HUES48 (cell line): ENCODE data around the gene ACACB.
"Not testable (repeated sequence)": the region's sequence is repeated elsewhere in the genome, so short reads cannot be mapped to it uniquely, and the experiment has no call there.

ENCODE experiments used
- H3K27ac ChIP-seq: one replicate; pipeline ENCODE4 v1.7.0; 2013; ENCODE audit warnings: low read depth, low read length, inconsistent platforms
- H3K27me3 ChIP-seq: 2 replicates; pipeline ENCODE4 v1.6.1; 2013; ENCODE audit warnings: mild to moderate bottlenecking, low read length; ENCODE audit not compliant: control insufficient read depth, insufficient read depth
- H3K36me3 ChIP-seq: 2 replicates; pipeline ENCODE4 v1.6.1; 2013; ENCODE audit warnings: low read length; ENCODE audit not compliant: control insufficient read depth, insufficient read depth
- H3K4me1 ChIP-seq: 2 replicates; pipeline ENCODE4 v1.6.1; 2013; ENCODE audit warnings: mild to moderate bottlenecking, low read length; ENCODE audit not compliant: control insufficient read depth, insufficient read depth
- H3K4me3 ChIP-seq: 2 replicates; pipeline ENCODE4 v1.5.1; 2013; ENCODE audit warnings: mild to moderate bottlenecking, low read depth, low read length
- H3K9ac ChIP-seq: 2 replicates; pipeline ENCODE4 v1.6.1; 2013; ENCODE audit warnings: mild to moderate bottlenecking, low read depth, low read length, moderate library complexity
- H3K9me3 ChIP-seq: 2 replicates; pipeline ENCODE4 v1.6.1; 2013; ENCODE audit warnings: low read length; ENCODE audit not compliant: control insufficient read depth, insufficient read depth

The ACACB gene

DNA sequence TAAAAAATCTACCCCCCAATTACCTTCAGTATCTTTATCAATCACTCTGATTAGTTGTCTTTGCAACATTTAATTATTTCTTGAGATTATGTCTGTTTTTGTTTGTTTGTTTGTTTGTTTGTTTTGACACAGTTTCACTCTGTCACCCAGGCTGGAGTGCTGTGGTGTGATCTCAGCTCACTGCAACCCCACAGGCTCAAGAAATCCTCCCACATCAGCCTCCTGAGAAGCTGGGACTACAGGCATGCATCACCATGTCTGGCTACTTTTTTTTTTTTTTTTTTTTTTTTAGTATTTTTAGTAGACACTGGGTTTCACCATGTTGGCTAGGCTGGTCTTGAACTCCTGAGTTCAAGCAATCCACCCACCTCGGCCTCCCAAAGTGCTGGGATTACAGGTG is 30.7 kb downstream of the ACACB start:
- H3K4me1 ChIP-seq, H3K9me3 ChIP-seq, H3K27ac ChIP-seq, H3K4me3 ChIP-seq, H3K36me3 ChIP-seq, H3K9ac ChIP-seq, H3K27me3 ChIP-seq: not testable (repeated sequence)

DNA sequence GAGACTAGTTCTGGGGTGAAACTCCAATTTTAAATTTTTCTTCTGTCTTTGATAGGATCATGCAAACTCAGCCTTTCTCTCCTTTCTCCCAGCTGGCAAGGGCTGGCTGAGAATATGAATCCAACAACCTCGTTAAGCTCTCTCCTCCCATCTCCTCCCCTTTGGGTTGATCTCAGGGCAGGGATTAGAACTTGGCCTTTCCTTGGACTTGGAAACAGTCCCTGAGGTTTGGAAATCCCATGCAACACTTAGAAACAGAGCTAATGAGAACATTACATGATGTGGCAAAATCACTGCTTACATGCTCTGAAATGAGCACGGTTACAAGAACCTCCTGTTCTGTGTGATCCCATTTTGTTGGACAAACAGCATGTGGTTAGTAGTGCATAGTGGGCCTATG is 31.6 kb downstream of the ACACB start:
- H3K4me3 ChIP-seq, result no peak overlapping the region
- no peaks in the 10 kb centered on the region for H3K27me3 ChIP-seq
- H3K4me1 ChIP-seq, result no peaks in the 10 kb centered on the region
- no peak overlapping the region for H3K27ac ChIP-seq
- H3K9ac ChIP-seq, result no peak overlapping the region
- no peaks in the 10 kb centered on the region for H3K9me3 ChIP-seq
- H3K36me3 ChIP-seq, result no peaks in the 10 kb centered on the region

DNA sequence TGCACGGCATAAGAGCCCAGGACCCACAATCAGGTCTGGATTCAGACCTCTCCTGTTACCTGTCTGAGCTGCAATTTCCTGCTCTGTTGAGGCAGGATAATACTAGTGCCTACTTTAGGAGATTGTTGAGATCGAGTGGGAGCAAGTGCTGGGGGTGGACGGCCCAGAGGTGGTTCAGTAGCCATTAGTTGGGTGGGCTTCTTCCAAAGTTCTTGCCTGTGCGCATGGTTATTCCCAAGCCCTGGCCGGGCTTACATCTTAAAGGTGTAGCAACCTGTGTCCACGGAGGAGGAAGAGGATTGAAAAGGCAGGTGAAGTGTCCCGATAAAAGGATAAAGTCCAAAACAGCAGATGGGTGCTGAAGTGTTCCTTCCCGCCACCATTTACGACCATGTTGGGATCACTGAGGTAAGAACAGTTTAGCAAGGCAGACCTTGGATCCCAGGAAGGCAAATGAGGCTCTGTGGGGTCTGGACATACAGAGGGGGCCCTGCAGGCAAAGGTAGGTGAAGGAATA is 33.8 kb downstream of the ACACB start:
- no peak overlapping the region for H3K4me3 ChIP-seq
- no peaks in the 10 kb centered on the region for H3K36me3 ChIP-seq
- H3K9ac ChIP-seq, result no peak overlapping the region
- peaks cover 3% of the 10 kb centered on the region; the same call in 1 of the 2 replicates for H3K4me1 ChIP-seq
- H3K9me3 ChIP-seq, result no peaks in the 10 kb centered on the region
- no peak overlapping the region for H3K27ac ChIP-seq
- peaks cover 4% of the 10 kb centered on the region for H3K27me3 ChIP-seq

DNA sequence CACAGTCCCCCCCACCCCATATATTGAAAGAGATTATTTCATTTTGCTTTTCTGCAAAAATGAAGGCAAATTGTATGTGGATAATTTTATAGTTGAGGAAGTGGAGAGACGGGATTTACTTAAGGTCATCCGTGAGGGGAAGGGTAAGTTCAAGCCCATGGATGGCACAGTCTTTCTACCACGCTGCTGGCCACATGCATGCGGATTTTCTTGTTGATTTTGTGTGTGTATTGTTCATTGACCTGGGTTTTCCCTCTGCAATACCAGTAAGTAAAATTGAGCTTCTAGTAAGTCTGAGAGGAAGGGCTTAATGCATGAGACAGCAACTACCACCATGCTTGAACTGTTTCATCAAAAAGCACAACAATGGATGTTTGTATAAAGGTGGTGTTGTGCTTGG is 35.1 kb downstream of the ACACB start:
- Histone ChIP-seq H3K9me3 (no peaks in the 10 kb centered on the region), H3K36me3 (no peaks in the 10 kb centered on the region), H3K4me1 (peaks cover 3% of the 10 kb centered on the region; the same call in 1 of the 2 replicates), H3K27me3 (peaks cover 4% of the 10 kb centered on the region), H3K9ac (no peak overlapping the region), H3K4me3 (no peak overlapping the region), H3K27ac (no peak overlapping the region)

DNA sequence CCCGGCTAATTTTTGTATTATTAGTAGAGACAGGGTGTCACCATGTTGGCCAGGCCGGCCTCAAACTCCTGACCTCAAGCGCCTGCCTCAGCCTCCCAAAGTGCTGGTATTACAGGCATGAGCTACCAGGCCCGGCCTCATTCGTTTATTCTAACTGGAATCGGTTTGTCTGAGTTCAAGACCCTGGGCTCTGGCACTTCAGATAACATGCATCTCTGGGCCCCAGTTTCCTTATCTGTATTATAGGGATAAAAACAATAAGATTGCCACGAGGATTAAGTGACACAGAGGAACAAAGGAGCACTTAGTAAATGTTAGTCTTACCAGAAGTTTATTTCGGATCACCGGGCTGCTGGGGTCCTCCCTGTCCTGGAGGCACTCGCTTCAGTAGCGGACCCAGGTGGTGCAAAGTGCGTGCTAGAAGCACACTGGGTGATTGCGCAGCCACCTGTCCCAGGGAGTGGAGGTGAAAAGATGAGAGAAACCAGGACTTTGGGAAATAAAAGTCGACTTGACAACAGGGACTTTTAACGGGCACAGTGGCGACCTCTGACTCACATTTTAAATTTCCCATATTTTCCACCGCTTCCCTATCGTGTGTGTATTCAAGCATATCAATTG is 37.5 kb downstream of the ACACB start:
- Histone ChIP-seq H3K27ac (no peak overlapping the region), H3K9ac (no peak overlapping the region), H3K4me3 (peak overlapping the region; percentile 72), H3K27me3 (peaks cover 4% of the 10 kb centered on the region), H3K4me1 (peaks cover 3% of the 10 kb centered on the region; the same call in 1 of the 2 replicates), H3K36me3 (no peaks in the 10 kb centered on the region), H3K9me3 (no peaks in the 10 kb centered on the region)

DNA sequence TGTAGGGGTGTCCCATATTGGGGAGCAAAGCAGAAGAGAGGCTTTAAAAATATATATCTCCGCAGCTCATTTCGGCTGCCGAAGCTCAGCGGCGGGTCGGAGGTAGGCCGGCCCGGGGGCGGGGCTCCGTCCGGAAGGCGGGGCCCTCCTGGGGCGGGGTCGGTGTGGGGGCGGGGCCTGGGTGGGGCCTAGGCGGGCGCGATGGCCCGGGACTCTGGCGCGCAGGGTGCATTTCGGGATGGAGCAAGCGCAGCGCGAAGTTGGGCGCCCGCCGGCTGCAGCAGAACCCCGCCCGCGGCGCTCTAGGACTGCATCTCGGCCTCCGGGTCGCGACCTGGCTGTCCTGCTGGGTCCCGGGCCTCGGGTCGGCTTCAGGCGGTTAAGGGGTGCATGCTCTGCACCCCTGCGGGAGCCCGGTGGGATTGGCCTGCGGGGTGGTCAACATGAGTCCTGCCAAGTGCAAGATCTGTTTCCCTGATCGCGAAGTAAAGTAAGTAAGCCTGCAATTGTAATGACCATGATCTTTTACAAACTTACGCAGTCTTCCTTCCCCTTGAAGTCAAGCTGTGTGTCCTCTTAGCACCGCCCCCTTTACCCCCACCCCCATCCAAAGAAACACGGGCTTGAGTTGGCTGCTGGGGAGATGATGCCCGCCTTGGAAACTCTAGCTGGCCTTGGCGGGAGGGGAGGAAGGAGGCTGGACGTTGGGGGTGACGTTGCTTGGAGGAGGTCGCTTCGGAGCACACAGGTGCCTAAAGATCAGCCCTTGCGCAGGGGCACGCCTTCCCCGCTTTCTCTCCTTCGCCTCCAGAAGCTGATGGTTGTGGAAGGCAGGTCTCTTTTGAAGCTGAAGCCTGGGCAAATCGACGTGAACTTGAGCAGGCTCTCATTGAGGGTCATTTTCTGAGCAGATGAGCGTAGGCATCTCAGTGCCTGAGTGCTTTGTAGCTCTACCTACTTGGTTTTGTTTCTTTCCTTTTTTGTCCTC is 38.4 kb downstream of the ACACB start:
- Histone ChIP-seq H3K27ac (peak overlapping the region; percentile 94), H3K4me3 (peak overlapping the region; percentile 74), H3K9me3 (no peaks in the 10 kb centered on the region), H3K27me3 (peaks cover 4% of the 10 kb centered on the region), H3K4me1 (peaks cover 3% of the 10 kb centered on the region; the same call in 1 of the 2 replicates), H3K9ac (peak overlapping the region; percentile 64), H3K36me3 (no peaks in the 10 kb centered on the region)

DNA sequence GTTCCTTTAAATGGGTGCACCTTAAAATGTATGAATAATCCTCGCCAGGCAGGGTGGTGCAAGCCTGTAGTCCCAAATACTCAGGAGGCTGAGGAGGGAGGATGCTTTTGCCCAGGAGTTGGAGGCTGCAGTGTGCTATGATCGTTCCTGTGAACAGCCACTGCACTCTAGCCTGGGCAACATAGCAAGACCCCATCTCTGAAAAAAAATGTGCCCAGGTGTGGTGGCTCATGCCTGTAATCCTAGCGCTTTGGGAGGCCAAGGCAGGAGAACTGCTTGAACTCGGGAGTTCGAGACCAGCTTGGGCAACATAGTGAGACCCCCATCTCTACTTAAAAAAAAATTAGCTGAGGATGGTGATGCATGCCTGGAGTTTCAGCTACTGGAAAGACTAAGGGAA is 39.6 kb downstream of the ACACB start:
- Histone ChIP-seq H3K4me3 (no peak overlapping the region), H3K36me3 (no peaks in the 10 kb centered on the region), H3K9me3 (no peaks in the 10 kb centered on the region), H3K27me3 (peaks cover 4% of the 10 kb centered on the region), H3K9ac (no peak overlapping the region), H3K4me1 (peaks cover 3% of the 10 kb centered on the region; the same call in 1 of the 2 replicates), H3K27ac (no peak overlapping the region)

DNA sequence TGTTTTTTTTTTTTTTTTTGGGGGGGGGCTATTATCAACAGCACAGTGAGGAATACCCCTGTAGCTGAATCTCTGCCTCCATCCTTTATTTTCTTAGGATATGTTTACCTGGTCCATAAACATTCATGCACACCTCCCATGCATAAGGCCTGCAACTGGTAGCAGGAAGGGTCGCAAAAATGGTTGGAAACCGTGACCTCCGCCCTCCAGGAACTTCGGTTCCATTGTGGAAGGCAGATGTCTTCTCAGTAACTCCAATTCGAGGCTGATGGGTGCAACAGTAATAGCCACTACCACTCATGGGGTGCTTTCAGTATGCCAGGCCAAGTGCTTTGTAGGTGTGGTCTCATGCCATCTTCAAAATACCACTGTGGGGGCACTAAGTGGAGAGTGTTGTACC is 40.2 kb downstream of the ACACB start:
- Histone ChIP-seq H3K9me3 (no peaks in the 10 kb centered on the region), H3K27me3 (peaks cover 4% of the 10 kb centered on the region), H3K4me3 (no peak overlapping the region), H3K9ac (no peak overlapping the region), H3K27ac (no peak overlapping the region), H3K36me3 (no peaks in the 10 kb centered on the region), H3K4me1 (peaks cover 3% of the 10 kb centered on the region; the same call in 1 of the 2 replicates)

DNA sequence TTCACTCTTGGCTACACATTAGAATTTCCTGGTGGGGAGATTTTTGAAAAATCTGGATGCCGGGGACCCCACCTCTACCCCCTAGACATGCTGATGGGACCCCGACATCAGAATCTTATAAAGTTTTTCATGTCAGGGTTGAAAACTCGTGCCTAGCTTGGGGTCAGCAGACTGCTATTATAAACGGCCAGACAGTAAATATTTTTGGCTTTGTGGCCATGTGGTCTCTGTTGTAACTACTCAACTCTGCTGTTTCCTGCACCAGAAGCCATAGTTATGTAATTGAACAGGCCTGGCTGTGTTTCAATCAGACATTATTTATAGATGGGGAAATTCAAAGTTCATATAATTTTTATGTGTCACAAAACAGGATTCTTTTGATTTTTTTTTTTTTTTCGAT is 41.6 kb downstream of the ACACB start:
- peaks cover 3% of the 10 kb centered on the region; the same call in 1 of the 2 replicates for H3K4me1 ChIP-seq
- peaks cover 4% of the 10 kb centered on the region for H3K27me3 ChIP-seq
- H3K9ac ChIP-seq, result no peak overlapping the region
- no peak overlapping the region for H3K4me3 ChIP-seq
- H3K9me3 ChIP-seq, result no peaks in the 10 kb centered on the region
- no peaks in the 10 kb centered on the region for H3K36me3 ChIP-seq
- no peak overlapping the region for H3K27ac ChIP-seq

DNA sequence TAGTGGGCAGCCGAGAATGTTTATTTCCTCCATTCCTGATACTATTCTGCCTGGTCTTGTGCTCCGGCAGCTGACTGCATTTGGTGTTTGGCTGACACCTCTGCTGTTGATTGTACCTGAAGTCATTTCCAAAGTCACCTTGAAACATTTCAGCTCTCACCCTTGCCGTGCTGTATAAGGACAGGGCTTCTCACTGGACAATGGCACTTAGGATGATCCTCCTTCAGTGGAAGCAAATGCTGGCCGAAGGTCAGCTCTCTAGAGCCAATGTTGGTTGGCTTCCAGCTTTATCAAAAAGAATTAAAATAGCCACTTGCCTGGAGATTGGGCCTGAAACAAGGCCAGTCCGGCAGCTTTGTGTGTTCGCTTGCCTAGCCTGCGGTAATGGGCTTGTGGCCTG is 44.0 kb downstream of the ACACB start:
- Histone ChIP-seq H3K9me3 (no peaks in the 10 kb centered on the region), H3K27me3 (no peaks in the 10 kb centered on the region), H3K36me3 (no peaks in the 10 kb centered on the region), H3K27ac (no peak overlapping the region), H3K9ac (no peak overlapping the region), H3K4me3 (no peak overlapping the region), H3K4me1 (no peaks in the 10 kb centered on the region)

DNA sequence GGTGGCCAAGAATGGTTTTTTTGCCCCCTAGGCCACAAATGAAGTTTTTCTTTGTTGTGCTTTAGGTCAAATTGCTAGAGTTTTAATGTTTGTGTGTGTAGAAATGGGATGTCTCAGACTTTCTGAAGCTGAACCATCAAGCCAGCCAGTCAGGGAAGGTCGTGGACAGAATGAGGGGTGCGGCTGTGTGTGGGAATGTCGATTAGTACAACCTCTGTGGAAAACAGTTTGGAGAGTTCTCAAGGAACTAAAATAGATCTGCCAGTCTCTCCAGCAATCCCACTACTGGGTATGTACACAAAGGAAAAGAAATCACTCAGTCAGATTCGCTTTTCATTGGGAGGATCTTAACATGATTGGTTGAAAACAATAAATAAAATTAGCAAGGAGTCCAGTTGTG is 44.5 kb downstream of the ACACB start:
- no peaks in the 10 kb centered on the region for H3K9me3 ChIP-seq
- H3K27ac ChIP-seq, result no peak overlapping the region
- H3K9ac ChIP-seq, result no peak overlapping the region
- no peaks in the 10 kb centered on the region for H3K27me3 ChIP-seq
- H3K4me3 ChIP-seq, result no peak overlapping the region
- H3K4me1 ChIP-seq, result no peaks in the 10 kb centered on the region
- H3K36me3 ChIP-seq, result no peaks in the 10 kb centered on the region
